Jurkat, Clone E6-1 (cell line): ENCODE results near the gene FBXO24.

Source experiments
- DNase-seq: peaks from one replicate; pipeline ENCODE4 v3.0.0-alpha.2; 2011; ENCODE audit warnings: low read depth, low spot score
- H3K4me3 ChIP-seq: 2 replicates; pipeline ENCODE4 v1.5.1; 2011; ENCODE audit warnings: mild to moderate bottlenecking, low read length, control low read depth, moderate library complexity

The FBXO24 gene

DNA sequence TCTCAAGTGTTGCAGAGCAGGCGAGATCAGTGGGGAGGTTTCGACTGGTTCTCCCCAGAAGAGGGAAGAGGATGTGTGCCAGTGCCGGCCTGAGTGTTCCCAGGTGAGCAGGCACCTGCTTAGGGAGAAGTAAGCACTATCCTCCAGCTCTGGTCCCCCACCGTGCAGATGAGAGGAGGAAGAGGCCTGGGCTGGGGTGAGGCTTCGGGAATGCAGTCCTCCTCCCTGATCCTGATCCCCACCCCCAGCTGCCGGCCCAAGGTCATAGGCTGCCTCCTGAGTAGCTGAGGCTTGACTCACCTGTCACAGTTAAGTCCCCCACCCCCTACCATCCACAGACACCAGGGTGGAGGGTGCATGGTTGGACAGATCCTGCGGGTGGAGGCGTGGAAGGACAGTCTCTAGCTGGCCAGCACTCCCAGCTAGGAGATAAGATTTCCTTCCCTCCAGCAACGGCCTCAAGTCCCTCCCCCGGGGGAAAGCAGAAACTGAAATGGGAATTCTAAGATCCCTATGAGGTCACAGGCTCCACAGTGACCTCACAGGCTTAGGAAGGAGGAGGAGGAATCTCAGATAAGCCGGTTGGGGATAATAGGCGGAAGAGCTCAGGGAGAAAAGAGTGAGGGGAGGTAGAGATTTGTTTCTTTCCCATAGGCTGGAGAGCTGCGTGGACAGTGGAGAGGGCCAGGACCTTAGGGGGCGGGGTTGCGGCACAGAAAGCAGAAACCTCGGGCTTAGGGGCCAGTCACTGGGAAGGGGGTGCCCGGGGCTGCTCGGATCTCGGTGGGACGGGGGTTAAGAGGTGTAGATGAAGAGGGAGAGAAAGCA lies 1.2 kb upstream of the FBXO24 start:
- H3K4me3 ChIP-seq: peak overlapping the region; percentile 85
- DNase-seq: no peak

DNA sequence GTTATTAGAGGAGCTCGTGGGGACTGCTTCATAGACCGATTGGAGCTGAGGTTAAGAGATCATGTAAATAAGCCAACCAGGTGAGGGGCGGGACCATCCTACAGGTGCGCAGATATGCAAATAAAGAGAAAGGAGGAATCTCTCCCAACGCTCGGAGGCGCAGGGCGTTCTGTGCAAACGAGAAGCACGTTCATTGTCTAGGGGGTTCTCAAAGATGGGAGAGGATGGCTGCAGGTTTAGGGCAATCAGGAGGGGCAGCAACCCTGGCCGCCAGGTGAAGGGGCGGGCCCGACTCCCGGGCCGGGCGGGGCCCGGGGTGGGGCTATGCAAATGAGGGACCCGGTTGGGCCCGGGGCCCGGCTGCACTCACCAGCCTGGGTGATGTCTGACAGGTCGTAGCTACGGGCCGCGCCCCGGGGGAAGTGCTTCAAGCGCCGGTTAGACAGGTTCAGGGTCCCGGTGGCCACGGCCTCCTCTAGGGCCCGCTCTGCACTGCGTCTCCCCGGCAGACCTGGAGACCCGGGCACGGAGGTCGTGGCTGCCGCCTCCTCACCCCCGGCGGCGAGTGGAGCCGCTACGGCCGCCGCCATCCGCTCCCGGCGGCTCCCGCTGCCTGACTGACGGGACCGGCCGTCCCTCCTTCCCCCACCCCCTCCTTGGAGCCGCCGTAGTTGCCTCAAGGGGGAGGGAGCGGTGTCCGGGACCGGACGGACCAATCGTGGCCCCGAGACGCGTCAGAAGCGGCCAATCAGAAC lies 440 bp upstream of the FBXO24 start, which contains the start of gene LRCH4:
TSS of gene LRCH4 (minus strand) at position 619 of the 755 bp plus-strand sequence. CDS start at position 590, 29 bp downstream.
- H3K4me3 ChIP-seq: peak within 1 kb of the TSS; percentile 85
- no peak for DNase-seq

DNA sequence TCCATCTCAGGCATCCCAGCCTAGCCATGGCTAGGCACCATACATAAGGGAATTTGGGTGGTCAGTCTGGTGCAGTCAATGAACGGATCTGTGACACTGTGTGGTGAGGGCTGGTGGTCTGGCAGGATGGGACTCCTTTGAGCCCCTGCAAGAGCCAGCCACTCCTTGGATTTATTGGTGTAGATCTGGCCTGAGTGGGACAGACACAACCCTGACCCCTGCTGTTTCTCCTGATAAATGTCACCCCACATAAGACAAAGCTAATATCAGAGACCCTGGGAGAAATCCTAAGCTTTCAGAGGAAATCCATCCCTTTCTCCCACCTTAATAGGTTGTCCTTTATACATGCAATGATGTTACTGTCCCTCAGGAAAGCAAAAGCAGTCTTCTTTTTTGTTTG lies 2.3 kb downstream of the FBXO24 start:
- no peak overlapping the region for H3K4me3 ChIP-seq
- no peak for DNase-seq

DNA sequence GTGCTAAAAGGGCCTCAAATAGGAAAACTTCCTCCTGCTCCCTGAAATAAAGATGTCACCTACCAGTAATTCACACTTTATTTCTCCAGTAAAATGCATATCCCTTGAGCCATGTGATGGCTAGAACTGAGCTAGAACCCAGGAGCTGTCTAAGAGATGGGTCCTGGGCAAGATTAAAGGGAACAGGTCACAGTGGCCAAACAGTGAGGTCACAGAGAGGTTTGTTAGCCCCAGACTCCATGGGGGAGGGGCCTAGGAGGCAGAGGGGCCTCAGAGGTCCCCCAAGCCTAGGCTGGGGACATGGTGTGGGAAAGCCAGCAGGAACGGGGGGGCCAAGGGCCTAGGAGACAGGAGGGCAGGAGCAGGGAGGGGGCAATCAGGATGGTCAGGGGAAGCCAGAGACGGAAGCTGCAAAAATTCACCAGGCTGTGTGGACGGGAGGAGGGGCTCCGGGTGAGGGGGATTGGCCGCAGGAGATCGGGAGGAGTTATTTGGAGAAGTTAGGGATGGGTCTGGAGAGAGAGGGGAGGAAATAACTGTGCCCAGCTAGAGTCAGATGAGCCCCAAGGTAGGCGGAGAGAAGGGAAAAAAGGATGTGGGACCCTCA lies 3.3 kb downstream of the FBXO24 start:
- no peak for DNase-seq
- H3K4me3 ChIP-seq: no peak overlapping the region

DNA sequence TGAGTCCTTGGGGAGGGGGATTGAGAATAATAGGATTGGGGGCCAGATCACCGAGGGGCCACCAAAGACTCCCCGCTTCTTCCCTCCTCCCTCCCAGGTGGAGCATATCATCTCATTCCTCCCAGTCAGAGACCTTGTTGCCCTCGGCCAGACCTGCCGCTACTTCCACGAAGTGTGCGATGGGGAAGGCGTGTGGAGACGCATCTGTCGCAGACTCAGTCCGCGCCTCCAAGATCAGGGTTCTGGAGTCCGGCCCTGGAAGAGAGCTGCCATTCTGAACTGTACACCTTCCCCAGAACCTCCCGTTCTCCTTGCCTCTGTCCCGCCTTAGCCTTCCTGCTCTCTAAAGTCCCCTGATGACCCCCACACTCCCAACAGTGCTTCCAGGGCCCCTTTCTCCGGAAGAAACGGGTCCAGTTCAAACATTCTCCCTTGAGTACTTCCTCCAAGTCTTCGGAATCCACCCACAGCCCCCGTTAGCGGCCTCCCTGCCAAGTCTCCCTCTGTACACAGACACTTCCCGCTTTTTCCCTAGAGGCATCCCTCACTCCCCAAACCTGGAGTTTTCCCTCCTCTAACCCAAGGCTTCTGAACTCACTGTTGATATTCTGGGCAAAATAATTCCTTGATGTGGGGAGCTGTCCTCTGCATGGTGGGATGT lies 4.1 kb downstream of the FBXO24 start:
- no peak for DNase-seq
- no peak overlapping the region for H3K4me3 ChIP-seq

DNA sequence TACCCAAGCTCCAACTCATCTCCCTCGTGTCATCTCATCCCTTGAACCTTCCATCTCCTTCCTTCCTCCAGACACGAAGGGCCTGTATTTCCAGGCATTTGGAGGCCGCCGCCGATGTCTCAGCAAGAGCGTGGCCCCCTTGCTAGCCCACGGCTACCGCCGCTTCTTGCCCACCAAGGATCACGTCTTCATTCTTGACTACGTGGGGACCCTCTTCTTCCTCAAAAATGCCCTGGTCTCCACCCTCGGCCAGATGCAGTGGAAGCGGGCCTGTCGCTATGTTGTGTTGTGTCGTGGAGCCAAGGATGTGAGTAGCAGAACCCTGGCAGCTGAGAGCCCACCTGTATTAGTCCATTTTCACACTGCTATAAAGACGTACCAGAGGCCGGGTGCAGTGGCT lies 5.5 kb downstream of the FBXO24 start:
- H3K4me3 ChIP-seq: no peak overlapping the region
- DNase-seq: no peak

DNA sequence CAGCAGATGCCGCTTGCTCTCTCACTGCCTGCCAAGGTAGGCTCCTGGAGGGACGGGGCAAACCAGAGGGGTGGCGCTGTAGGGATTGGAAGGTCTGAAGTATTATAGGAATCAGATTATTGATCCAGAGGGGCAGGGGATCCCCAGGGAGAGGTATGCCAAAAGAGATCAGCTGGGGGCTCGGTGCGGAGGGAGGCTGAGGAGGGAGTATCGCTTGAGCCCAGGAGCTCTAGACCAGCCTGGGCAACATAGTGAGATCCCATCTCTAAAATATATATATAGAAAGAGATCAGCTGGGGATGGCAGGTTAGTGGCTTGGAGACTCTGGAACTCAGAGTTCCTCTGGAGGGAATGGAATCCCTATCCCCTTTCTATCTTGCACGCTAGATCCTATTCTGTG lies 9.1 kb downstream of the FBXO24 start:
- H3K4me3 ChIP-seq: no peak overlapping the region
- no peak for DNase-seq

DNA sequence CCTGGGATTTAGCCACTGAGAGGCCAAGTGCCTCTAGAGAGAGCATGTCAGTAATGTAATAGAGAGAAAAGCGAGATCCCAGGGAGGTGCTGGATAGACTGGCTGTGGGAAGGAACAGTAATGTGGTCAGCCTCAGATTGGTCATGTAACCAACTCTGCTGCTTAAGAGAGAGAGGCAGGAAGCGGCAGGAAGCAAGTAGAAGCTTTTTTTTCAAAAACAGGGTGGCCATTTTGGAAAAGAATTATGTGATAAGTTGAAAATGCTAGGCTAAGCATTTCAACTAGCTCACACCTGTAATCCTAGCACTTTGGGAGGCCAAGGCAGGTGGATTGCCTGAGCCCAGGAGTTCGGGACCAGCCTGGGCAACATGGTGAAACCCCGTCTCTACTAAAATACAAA lies 12.3 kb downstream of the FBXO24 start:
- no peak for DNase-seq
- H3K4me3 ChIP-seq: no peak overlapping the region

DNA sequence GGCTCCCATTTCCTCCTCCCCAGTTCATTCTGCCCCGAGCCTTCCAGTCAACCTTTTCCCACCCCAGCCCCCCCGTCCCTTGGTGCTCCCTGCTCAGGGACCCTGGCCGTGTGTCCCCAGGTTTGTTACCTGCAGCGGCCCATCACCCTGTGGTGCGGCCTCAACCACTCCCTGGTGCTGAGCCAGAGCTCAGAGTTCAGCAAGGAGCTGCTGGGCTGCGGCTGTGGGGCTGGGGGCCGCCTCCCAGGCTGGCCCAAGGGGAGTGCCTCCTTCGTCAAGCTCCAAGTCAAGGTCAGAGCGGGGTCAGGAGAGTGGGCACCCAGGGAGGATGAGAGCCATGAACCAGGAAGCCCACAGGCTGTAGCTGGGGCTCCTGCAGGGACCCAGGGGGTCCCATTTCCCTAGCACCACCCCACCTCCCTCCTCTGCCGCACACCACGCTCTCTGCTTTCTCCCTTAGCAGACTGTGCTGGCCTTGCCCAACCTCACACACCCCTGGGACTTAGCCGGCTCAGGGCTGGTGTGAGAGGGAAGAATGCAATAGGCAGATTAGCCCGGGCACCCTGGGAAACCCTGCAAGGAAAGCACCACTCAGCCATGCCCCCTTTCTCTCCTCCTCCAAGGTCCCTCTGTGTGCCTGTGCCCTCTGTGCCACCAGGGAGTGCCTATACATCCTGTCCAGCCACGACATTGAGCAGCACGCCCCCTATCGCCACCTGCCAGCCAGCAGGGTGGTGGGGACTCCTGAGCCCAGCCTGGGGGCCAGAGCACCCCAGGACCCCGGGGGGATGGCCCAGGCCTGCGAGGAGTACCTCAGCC lies 14.0 kb downstream of the FBXO24 start:
- DNase-seq: no peak
- H3K4me3 ChIP-seq: no peak overlapping the region

DNA sequence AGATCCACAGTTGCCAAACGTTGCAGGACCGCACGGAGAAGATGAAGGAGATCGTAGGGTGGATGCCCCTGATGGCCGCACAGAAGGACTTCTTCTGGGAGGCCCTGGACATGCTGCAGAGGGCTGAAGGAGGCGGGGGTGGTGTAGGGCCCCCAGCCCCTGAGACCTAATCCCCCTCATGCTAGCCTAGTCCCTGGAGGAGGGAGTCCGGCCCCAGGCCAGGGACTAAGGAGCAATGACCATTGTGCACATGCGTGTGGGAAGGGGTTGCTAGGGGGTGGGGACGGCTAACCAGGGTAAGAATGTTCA lies 14.6 kb downstream of the FBXO24 start:
- H3K4me3 ChIP-seq: no peak overlapping the region
- no peak for DNase-seq

DNA sequence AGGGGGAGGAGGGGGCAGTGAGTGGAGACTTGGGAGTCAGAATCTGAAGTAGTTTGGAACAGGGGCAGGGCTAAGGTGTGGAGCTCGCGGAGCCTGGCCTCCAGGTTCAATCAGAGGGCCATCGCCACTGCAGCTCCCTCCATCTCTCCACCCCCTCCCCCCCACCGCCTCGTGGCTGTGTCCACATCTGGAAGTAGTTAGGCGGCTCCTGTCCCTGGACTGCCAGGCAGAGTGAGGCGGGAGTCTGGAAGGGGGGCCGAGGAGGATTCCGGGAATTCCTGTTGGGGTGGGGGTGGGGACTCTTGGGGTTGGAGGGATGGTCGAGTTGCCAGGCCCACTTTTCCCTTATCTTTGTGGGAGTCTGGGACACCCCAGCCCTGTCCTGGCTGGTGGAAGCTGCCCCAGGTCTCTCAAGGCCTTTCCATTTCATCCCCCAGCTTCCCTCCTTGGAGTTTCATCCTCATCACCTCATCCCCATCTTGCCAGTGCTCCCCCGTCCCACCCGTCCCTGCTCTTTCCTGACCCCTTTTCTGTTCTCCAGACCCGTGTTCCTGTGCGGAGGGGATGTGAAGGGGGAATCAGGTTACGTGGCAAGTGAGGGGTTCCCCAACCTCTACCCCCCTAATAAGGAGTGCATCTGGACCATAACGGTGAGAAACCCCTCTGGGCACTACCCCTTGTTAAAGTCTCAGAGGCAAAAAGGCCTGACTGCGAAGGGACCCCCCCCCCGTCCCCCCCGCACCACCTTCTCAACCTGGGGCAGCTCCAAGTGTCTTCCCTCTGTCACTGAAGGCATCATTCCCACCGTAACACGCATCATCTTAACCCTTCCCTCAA lies 17.0 kb downstream of the FBXO24 start:
- DNase-seq: no peak
- H3K4me3 ChIP-seq: peak overlapping the region; percentile 65

DNA sequence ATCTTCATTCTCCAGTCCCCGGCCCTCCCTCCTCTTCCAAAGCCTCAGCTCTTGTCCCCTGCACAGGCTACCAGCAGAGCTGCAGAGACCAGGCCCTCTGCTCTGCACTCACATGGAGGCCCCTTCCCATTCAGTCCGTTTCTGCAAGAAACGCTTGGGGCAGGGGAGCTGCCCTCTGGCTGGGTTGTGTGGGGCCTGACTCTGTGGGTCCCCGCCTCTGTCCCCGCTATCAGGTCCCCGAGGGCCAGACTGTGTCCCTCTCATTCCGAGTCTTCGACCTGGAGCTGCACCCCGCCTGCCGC lies 17.5 kb downstream of the FBXO24 start:
- H3K4me3 ChIP-seq: peak overlapping the region; percentile 65
- DNase-seq: no peak

DNA sequence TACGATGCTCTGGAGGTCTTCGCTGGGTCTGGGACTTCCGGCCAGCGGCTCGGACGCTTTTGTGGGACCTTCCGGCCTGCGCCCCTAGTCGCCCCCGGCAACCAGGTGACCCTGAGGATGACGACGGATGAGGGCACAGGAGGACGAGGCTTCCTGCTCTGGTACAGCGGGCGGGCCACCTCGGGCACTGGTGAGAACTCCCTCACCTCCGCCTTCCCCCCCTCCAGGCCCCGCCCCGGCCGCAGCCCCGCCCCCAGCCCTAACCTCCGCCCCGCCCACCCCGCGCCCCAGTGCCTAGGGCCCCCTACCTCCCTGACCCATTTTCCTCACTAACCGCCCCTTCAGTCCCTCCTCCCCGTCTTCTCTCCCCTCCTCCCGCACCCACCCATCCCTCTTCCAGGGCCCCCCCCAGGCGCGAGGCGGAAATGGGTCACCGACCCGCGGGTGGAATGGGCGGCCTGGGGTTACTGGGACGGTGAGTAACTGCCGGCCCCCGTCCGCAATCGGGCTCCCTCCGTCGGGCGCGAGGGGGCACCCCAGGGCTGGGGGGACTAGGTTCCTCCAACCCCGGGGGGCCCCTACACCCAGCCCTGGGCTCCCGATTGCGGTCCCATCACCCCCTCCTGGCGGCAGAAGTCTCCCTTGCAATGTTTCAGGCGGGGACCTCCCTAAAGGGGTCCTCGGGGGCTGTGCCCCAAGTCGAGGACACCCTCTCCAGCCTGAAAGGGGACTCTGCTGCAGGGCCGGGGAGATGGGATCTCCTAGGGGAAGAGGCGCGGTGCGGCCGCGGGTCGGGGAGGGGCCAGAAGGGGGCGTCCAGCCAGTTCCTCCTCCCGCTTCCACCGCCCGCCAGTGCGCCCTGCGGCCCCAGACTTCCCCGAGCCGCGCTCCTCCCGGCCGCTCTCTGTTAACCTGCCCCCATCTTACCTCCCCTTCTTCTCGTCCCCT lies 18.2 kb downstream of the FBXO24 start:
- peak; percentile 63 for DNase-seq
- peak overlapping the region; percentile 65 for H3K4me3 ChIP-seq

DNA sequence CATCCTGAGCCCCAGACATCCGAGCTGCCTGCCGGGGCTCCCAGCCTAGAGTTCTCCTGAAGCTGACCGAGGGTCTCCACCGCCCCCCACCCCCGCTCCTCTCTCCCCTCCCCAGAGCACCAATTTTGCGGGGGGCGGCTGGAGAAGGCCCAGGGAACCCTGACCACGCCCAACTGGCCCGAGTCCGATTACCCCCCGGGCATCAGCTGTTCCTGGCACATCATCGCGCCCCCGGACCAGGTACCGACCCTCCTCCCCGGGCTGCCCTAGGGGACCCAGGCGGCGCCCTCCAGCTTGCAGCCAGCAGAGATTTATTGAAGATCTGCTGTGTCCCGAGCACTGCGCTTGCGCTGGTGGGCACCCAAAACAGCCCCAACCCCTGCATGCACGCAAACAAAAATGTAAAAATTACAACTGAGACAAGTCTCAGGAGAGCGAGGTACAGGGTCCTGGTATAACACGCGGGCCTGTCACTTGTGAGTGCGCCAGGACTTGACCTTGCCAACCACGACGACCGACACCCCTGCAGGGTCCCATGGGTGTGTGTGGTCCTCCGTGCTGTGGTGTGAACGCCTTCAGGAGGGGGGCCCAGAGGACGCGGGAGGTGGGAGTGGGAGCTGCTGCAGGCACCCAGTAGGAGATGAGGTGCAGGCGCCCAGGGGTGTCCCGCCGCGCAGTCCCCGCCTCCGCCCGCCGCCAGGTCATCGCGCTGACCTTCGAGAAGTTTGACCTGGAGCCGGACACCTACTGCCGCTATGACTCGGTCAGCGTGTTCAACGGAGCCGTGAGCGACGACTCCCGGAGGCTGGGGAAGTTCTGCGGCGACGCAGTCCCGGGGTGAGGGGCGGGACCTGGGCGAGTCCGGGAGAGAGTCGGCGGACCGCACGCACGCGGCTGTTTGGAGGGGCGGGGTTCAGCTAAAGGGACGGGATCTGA lies 19.1 kb downstream of the FBXO24 start:
- peak overlapping the region; percentile 65 for H3K4me3 ChIP-seq
- no peak for DNase-seq

DNA sequence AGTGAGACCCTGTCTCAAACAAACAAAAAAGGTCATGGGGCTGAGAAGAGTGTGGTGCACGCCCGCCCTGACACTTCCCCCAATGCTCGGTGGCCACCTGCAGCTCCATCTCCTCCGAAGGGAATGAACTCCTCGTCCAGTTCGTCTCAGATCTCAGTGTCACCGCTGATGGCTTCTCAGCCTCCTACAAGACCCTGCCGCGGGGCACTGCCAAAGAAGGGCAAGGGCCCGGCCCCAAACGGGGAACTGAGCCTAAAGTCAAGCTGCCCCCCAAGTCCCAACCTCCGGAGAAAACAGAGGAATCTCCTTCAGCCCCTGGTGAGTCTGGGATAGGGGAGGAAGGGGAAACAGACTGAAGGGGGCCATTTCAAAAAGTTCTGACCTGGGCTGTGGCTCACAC lies 20.2 kb downstream of the FBXO24 start:
- no peak overlapping the region for H3K4me3 ChIP-seq
- DNase-seq: no peak

DNA sequence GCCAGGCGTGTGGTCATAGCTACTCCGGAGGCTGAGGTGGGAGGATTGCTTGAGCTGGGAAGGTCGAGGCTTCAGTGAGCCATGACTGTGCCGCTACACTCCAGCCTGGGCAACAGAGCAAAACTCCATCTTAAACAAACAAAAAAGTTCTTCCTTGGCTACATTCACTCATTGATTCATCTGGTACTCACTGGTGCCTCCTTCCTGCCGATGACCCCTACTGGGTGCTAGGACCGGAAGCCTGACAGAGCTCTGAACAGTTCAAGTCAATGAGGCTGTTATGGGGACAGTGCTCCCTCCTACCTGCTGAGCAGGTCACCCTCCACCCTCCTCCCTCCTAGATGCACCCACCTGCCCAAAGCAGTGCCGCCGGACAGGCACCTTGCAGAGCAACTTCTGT lies 21.0 kb downstream of the FBXO24 start:
- no peak overlapping the region for H3K4me3 ChIP-seq
- DNase-seq: no peak
